ENCODE data around the gene VSIG8. TPM values are rescaled to one million over a fixed set of nuclear protein-coding genes. Genes with fewer than 3 reads are reported as not detected.

The VSIG8 gene
- total RNA-seq, 1 donor from 2014 or later: not detected

- Histone ChIP-seq H3K27me3 (no peaks in the 10 kb centered on the region), H3K4me1 (no peaks in the 10 kb centered on the region), H3K36me3 (no peaks in the 10 kb centered on the region), H3K9me3 (no peaks in the 10 kb centered on the region), H3K27ac (no peak overlapping the region), H3K4me3 (no peak overlapping the region)
- DNase-seq (ENCODE audit: low spot score in 2 of 2): no peak
- intact Hi-C loops (cut with DNase I): no loop called here
- no peak for TF ChIP-seq CTCF (IDR thresholded peaks at IDR 0.05)
Observed at GRCh38 chr1:159867664-159868026, 5.2 kb upstream of the VSIG8 start.

- intact Hi-C loops (cut with DNase I): no loop called here
- Histone ChIP-seq H3K9me3 (no peaks in the 10 kb centered on the region), H3K36me3 (no peaks in the 10 kb centered on the region), H3K27me3 (no peaks in the 10 kb centered on the region), H3K4me3 (no peak overlapping the region), H3K27ac (no peak overlapping the region), H3K4me1 (no peaks in the 10 kb centered on the region)
- TF ChIP-seq CTCF (IDR thresholded peaks at IDR 0.05): no peak
- DNase-seq (ENCODE audit: low spot score in 2 of 2): no peak
Observed at GRCh38 chr1:159866905-159867663, 4.6 kb upstream of the VSIG8 start.

- Histone ChIP-seq H3K36me3 (no peaks in the 10 kb centered on the region), H3K4me3 (no peak overlapping the region), H3K27me3 (no peaks in the 10 kb centered on the region), H3K27ac (no peak overlapping the region), H3K4me1 (no peaks in the 10 kb centered on the region), H3K9me3 (no peaks in the 10 kb centered on the region)
- intact Hi-C loops (cut with DNase I): no loop called here
- TF ChIP-seq CTCF (IDR thresholded peaks at IDR 0.05): no peak
- DNase-seq (ENCODE audit: low spot score in 2 of 2): no peak
Observed at GRCh38 chr1:159866066-159866465, 3.6 kb upstream of the VSIG8 start.

GRCh38 chr1:159864262-159864661, 1.8 kb upstream of the VSIG8 start:
- Histone ChIP-seq H3K27me3 (no peaks in the 10 kb centered on the region), H3K27ac (no peak overlapping the region), H3K4me3 (no peak overlapping the region), H3K4me1 (no peaks in the 10 kb centered on the region), H3K9me3 (no peaks in the 10 kb centered on the region), H3K36me3 (no peaks in the 10 kb centered on the region)
- intact Hi-C loops (cut with DNase I): no loop called here
- TF ChIP-seq CTCF (IDR thresholded peaks at IDR 0.05): no peak
- no peak for DNase-seq (ENCODE audit: low spot score in 2 of 2)

- H3K27ac ChIP-seq: no peak overlapping the region
- intact Hi-C loops (cut with DNase I): no loop called here
Observed at GRCh38 chr1:159862031-159862430, 426 bp downstream of the VSIG8 start.

More at GRCh38 chr1:159862031-159862430, 426 bp downstream of the VSIG8 start:
- DNase-seq (ENCODE audit: low spot score in 2 of 2): no peak
- Histone ChIP-seq H3K27me3 (no peaks in the 10 kb centered on the region), H3K4me1 (no peaks in the 10 kb centered on the region), H3K9me3 (no peaks in the 10 kb centered on the region), H3K36me3 (no peaks in the 10 kb centered on the region), H3K4me3 (no peak overlapping the region)
- no peak for TF ChIP-seq CTCF (IDR thresholded peaks at IDR 0.05)
